Uterus (tissue), 2 donors: ENCODE measurements around the gene VSIG10L2.

Experiments used
- CTCF ChIP-seq, 4 experiments: fragments of 200-600 bp in 2 of 4; fragments of 450-650 bp in 2 of 4; sonication (generic) in 2 of 4; IDR thresholded peaks; one replicate each; pipeline ENCODE4 v1.5.1; 2016 to 2019; ENCODE audit warnings: antibody characterized with exemption in 4 of 4, mild to moderate bottlenecking in 2 of 4, moderate library complexity in 1 of 4
- POLR2A ChIP-seq, 2 donors: fragments of 450-650 bp; IDR thresholded peaks; one replicate each; pipeline ENCODE4 v1.6.1; 2016; ENCODE audit warnings: antibody characterized with exemption in 2 of 2, mild to moderate bottlenecking in 1 of 2, moderate library complexity in 1 of 2

DNA sequence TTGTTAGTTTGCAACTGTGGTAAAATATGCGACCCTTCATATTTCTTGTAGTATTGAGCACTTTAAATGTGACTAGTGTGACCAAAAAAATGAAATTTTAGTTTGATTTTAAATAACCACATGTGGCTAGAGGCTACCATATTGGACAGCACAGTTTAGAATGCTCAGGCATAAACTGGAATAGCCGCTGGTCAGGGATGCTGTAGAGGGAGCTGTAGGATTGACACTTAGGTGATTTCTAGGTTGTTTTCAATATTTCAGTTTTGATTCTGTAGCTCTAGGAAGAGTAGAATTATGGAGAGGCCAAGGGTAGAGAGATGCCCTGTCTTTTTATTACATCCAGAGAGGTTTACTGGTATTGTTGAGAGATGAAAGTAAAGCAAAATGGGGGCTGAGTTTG lies 10.8 kb upstream of the VSIG10L2 start:
- TF ChIP-seq POLR2A (IDR thresholded peaks at IDR 0.05), result no peak
- TF ChIP-seq CTCF (IDR thresholded peaks at IDR 0.05), result no peak
